GM12878 (cell line): ENCODE results near the gene PLK4. TPM values are rescaled to one million over a fixed set of nuclear protein-coding genes. Genes with fewer than 3 reads are reported as not detected.

Source experiments
- ATAC-seq: fragments of 200-7000 bp; cut with Tn5 transposase; 3 replicates; pipeline ENCODE4 v1.9.1; 2020; ENCODE audit warnings: mild to moderate bottlenecking, moderate library complexity
- BruUV-seq: library from RNA; stranded (reverse); fragments of 400-500 nt; replicated peaks from 2 replicates; lab custom pipeline; 2021; lab: Mats Ljungman, UMichigan
- CTCF ChIA-PET: fragments of 300-600 bp; sonication (Branson Sonifier 250); formaldehyde crosslinking; extraction: SDS; loops from one replicate; lab custom pipeline; 2021; ENCODE audit warnings: inconsistent platforms; lab: Yijun Ruan, JAX
- POLR2A ChIA-PET: fragments of 350-600 bp; formaldehyde crosslinking; extraction: SDS; loops from one replicate; lab custom pipeline; 2021; ENCODE audit warnings: inconsistent platforms; lab: Charles Lee
- RAD21 ChIA-PET: fragments of 300-600 bp; sonication (Branson Sonifier 250); formaldehyde crosslinking; loops from one replicate; lab custom pipeline; 2023; ENCODE audit warnings: antibody characterized with exemption; ENCODE audit not compliant: unreplicated experiment; lab: Charles Lee
- SMC1A ChIA-PET: fragments of 300-600 bp; sonication (Branson Sonifier 250); formaldehyde crosslinking; loops from one replicate; lab custom pipeline; 2023; ENCODE audit not compliant: unreplicated experiment, uncharacterized antibody; lab: Charles Lee
- DNase-seq: peaks from one replicate; pipeline ENCODE4 v3.0.0-alpha.2; 2011; ENCODE audit warnings: low read depth, low spot score
- FAIRE-seq: peaks from 3 replicates; lab custom pipeline; 2011; peaks lifted over from hg19 to GRCh38; lab: Jason Lieb, UNC
- H2AFZ ChIP-seq: 2 replicates; pipeline ENCODE4 v1.6.0; 2011; ENCODE audit warnings: low read depth, low read length, control low read depth; ENCODE audit not compliant: control insufficient read depth
- H3K27ac ChIP-seq: 2 replicates; pipeline ENCODE4 v1.5.1; 2011; ENCODE audit warnings: control low read depth; ENCODE audit not compliant: control insufficient read depth, insufficient read depth
- H3K27me3 ChIP-seq, 2 experiments: replicated peaks in 1 of 2; 2 replicates each; pipeline versions ENCODE4 v1.6.0 to v1.6.1; 2011; ENCODE audit warnings: low read length in 1 of 2; ENCODE audit not compliant: control insufficient read depth in 2 of 2, insufficient read depth in 2 of 2
- H3K36me3 ChIP-seq, 2 experiments: 2 replicates each; pipeline ENCODE4 v1.5.1; 2011; ENCODE audit warnings: low read length in 1 of 2; ENCODE audit not compliant: control insufficient read depth in 2 of 2, insufficient read depth in 2 of 2
- H3K4me1 ChIP-seq: 2 replicates; pipeline ENCODE4 v1.6.1; 2011; ENCODE audit warnings: mild to moderate bottlenecking, low read length, moderate library complexity, mixed read lengths; ENCODE audit not compliant: control insufficient read depth, insufficient read depth
- H3K4me2 ChIP-seq: 2 replicates; pipeline ENCODE4 v1.6.0; 2011; ENCODE audit warnings: control low read depth; ENCODE audit not compliant: control insufficient read depth, insufficient read depth
- H3K4me3 ChIP-seq: fragments of 200-600 bp; sonication (generic); 2 replicates; pipeline ENCODE4 v1.5.1; 2016
- H3K79me2 ChIP-seq: 2 replicates; pipeline ENCODE4 v1.6.0; 2011; ENCODE audit warnings: low read length; ENCODE audit not compliant: control insufficient read depth, insufficient read depth
- H3K9ac ChIP-seq: 2 replicates; pipeline ENCODE4 v1.8.0; 2011; ENCODE audit warnings: low read length, control low read depth, mixed read lengths; ENCODE audit not compliant: control insufficient read depth, insufficient read depth
- H3K9me3 ChIP-seq: replicated peaks from 3 replicates; pipeline ENCODE4 v1.5.1; 2011; ENCODE audit warnings: mild to moderate bottlenecking, low read length; ENCODE audit not compliant: control insufficient read depth, insufficient read depth
- H4K20me1 ChIP-seq: 2 replicates; pipeline ENCODE4 v1.6.0; 2011; ENCODE audit not compliant: control insufficient read depth, insufficient read depth
- CBFB ChIP-seq: IDR thresholded peaks from 2 replicates; pipeline ENCODE4 v1.6.1; 2016; ENCODE audit warnings: antibody characterized with exemption, low read depth
- FOS ChIP-seq: IDR thresholded peaks from 3 replicates; pipeline ENCODE4 v1.6.1; 2011; ENCODE audit warnings: borderline replicate concordance; ENCODE audit not compliant: insufficient read length; ENCODE audit errors: extremely low read depth
- GATAD2B ChIP-seq: fragments of 450-650 bp; conservative IDR thresholded peaks from 2 replicates; pipeline ENCODE4 v1.6.1; 2017; ENCODE audit warnings: low read depth, mild to moderate bottlenecking, moderate library complexity
- IRF4 ChIP-seq: IDR thresholded peaks from 2 replicates; pipeline ENCODE4 v1.6.1; 2011; ENCODE audit warnings: low read depth, low read length
- RB1 ChIP-seq: fragments of 450-650 bp; formaldehyde crosslinking; IDR thresholded peaks from 2 replicates; pipeline ENCODE4 v1.6.1; 2017; ENCODE audit warnings: mild to moderate bottlenecking, borderline replicate concordance
- RCOR1 ChIP-seq: conservative IDR thresholded peaks from 2 replicates; pipeline ENCODE4 v1.6.1; 2012; ENCODE audit warnings: low read depth, low read length, improper control_type of control experiment
- SPI1 ChIP-seq: IDR thresholded peaks from 2 replicates; pipeline ENCODE4 v1.6.1; 2011; ENCODE audit warnings: low read depth, mild to moderate bottlenecking, low read length, moderate library complexity, borderline replicate concordance; ENCODE audit not compliant: insufficient read depth
- ZNF622 ChIP-seq: fragments of 450-650 bp; IDR thresholded peaks from 2 replicates; pipeline ENCODE4 v1.6.1; 2017; ENCODE audit warnings: mild to moderate bottlenecking, inconsistent platforms
- in situ Hi-C: fragments of 300-500 bp; cut with MboI; formaldehyde crosslinking; loops from 9 replicates; pipeline ENCODE4 v1.14.3; 2018; ENCODE audit warnings: mixed read lengths
- intact Hi-C: fragments of 100-400 bp; cut with micrococcal nuclease; formaldehyde crosslinking; loops from one replicate; pipeline ENCODE4 v1.14.2; 2022; ENCODE audit not compliant: unreplicated experiment
- polyA plus RNA-seq, 11 experiments: library from polyadenylated mRNA; depleted of rRNA in 4 of 11; unstranded in 6 of 11; stranded (reverse) in 5 of 11; fragments of >200 nt; fragmentation: Nextera tagmentation in 4 of 11; fragmentation: Illumina TruSeq in 1 of 11; extraction: Ambion mirVana in 4 of 11; extraction: Trizol in 1 of 11; gene quantifications; 1 replicate in 1 of 11; 2 replicates in 10 of 11; pipeline versions ENCODE4 v1.2.1 to v1.2.3, GENCODE V29; 2011 to 2016; ENCODE audit warnings: inconsistent platforms in 2 of 11, missing spikeins in 2 of 11, low read depth in 1 of 11
- total RNA-seq, 4 experiments: library from RNA; depleted of rRNA in 3 of 4; stranded (reverse); fragments of >200 nt in 3 of 4; fragmentation: Illumina TruSeq in 1 of 4; extraction: Trizol in 1 of 4; gene quantifications; 2 replicates each; pipeline versions ENCODE4 v1.2.1 to v1.2.3, GENCODE V29; 2013 to 2021
- TF ChIP-seq, protein P1 (sequence below): fragments of 450-650 bp; IDR thresholded peaks from 2 replicates; pipeline ENCODE4 v1.6.1; 2016; ENCODE audit warnings: mild to moderate bottlenecking

PLK4 gene
- total and polyA plus RNA-seq, 10 of the 15 experiments (the other 5 are each of a cell fraction or from before 2014, with no cell fraction given) = 16.6 to 55.3 (median 45.8) TPM

DNA sequence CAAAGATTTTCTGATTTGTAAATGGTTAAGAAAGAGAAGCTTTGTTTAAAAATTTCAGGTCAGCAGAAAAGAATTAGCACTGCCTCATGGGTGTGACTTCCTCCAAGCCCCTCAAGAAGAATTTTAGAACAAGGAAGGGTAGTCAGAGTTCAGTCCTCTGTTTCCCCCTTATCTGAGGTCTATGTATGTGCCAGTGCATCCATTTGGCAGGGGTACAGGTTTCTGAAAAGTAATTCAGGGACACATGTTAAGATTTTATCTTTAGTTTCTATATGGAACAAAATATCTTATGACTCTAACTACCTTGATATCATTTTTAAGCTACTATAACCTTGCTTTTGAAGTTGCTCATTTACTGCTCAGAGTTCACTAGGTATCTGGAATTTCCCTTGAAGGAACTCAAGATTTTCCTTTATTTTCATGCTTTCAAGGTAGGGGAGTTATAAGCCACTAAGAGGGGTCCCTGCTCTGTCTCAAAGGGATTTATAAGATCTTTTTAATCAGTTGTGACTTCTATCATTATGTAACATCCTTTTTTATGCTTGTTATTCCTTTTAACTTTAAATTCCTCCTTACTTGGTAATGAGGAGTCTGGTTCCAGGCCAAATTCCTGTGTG lies 24.4 kb upstream of the PLK4 start:
- ChIA-PET RAD21 (interaction anchor here (1.0 to 2.4 kb wide), 5 partner anchors 19 to 109 kb away, joined by 3 to 9 read pairs (median 4); partner anchors contain the start of genes ABHD18, HSPA4L, MFSD8 and PLK4), SMC1A (interaction anchor here (0.9 to 1.7 kb wide), 5 partner anchors 19 to 33 kb away, joined by 3 to 6 read pairs (median 5); partner anchors contain the start of gene PLK4), POLR2A (interaction anchor here (0.9 to 2.6 kb wide), 3 partner anchors 24 to 1239 kb away, joined by 3 to 10 read pairs (median 5); partner anchors contain the start of genes ABHD18, MFSD8 and PLK4), CTCF (interaction anchor here (1.1 to 1.3 kb wide), 2 partner anchors 24 to 25 kb away, joined by 3 read pairs; no protein-coding TSS in a partner anchor)
- TSS peak; percentile 49 for BruUV-seq
- H3K4me1 ChIP-seq = peaks cover 15% of the 10 kb centered on the region
- DNase-seq (peak; percentile 2), ATAC-seq (peak; percentile 27), FAIRE-seq (no peak)
- peaks cover 6% of the 10 kb centered on the region for H3K79me2 ChIP-seq
- peak overlapping the region; percentile 59; the same call in 1 of the 2 replicates for H3K4me3 ChIP-seq
- TF ChIP-seq ZNF622 (no peak), SPI1 (no peak), RB1 (no peak), GATAD2B (no peak), IRF4 (no peak), CBFB (no peak; the same call in 1 of the 2 replicates), FOS (no peak), RCOR1 (no peak)
- TF ChIP-seq, protein P1, sequence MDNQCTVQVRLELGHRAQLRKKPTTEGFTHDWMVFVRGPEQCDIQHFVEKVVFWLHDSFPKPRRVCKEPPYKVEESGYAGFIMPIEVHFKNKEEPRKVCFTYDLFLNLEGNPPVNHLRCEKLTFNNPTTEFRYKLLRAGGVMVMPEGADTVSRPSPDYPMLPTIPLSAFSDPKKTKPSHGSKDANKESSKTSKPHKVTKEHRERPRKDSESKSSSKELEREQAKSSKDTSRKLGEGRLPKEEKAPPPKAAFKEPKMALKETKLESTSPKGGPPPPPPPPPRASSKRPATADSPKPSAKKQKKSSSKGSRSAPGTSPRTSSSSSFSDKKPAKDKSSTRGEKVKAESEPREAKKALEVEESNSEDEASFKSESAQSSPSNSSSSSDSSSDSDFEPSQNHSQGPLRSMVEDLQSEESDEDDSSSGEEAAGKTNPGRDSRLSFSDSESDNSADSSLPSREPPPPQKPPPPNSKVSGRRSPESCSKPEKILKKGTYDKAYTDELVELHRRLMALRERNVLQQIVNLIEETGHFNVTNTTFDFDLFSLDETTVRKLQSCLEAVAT = no peak
- H3K9ac ChIP-seq = peak overlapping the region; percentile 66; the same call in 1 of the 2 replicates
- no peaks in the 10 kb centered on the region for H4K20me1 ChIP-seq
- in situ Hi-C loops = no loop called here
- no peaks in the 10 kb centered on the region for H3K27me3 ChIP-seq
- H2AFZ ChIP-seq = peak overlapping the region; percentile 81
- no peaks in the 10 kb centered on the region; a peak in 1 of 4 replicates for H3K36me3 ChIP-seq
- H3K27ac ChIP-seq = peak overlapping the region; percentile 84
- intact Hi-C loops = loop anchor here (2.0 kb wide), 1 partner anchor 74 kb away; the partner anchor contains the start of gene HSPA4L
- peak overlapping the region; percentile 88 for H3K4me2 ChIP-seq
- H3K9me3 ChIP-seq = peaks cover 1% of the 10 kb centered on the region; the same call in 2 of the 3 replicates
